Caki2 (cell line): ENCODE data around the gene INSIG1. TPM values are rescaled to one million over a fixed set of nuclear protein-coding genes. Genes with fewer than 3 reads are reported as not detected.

Source experiments
- DNase-seq: peaks from one replicate; pipeline ENCODE4 v3.0.0-alpha.2; 2015; ENCODE audit warnings: low read depth
- in situ Hi-C: cut with HindIII; loops from 2 replicates; pipeline ENCODE4 v1.10.0; 2016; ENCODE audit warnings: low sequenced_read_pairs, low pct_unique_long_range_greater_than_20kb, mixed read lengths
- total RNA-seq: library from RNA; depleted of rRNA; stranded (reverse); fragments of >200 nt; shearing (Covaris generic); gene quantifications from 2 replicates; pipeline ENCODE4 v1.2.3, GENCODE V29; 2014; ENCODE audit warnings: low replicate concordance

The INSIG1 gene
- total RNA-seq, 1 experiment from 2014 or later: 72.9 TPM

- in situ Hi-C loops: no loop called here
- no peak for DNase-seq
Observed at GRCh38 chr7:155338632-155339320, 41.1 kb downstream of the INSIG1 start.

GRCh38 chr7:155339474-155339873 lies 41.8 kb downstream of the INSIG1 start:
- in situ Hi-C loops: no loop called here
- DNase-seq: no peak

GRCh38 chr7:155340071-155340531 lies 42.4 kb downstream of the INSIG1 start:
- no peak for DNase-seq
- in situ Hi-C loops: no loop called here

GRCh38 chr7:155340721-155341120 lies 43.0 kb downstream of the INSIG1 start:
- DNase-seq: no peak
- in situ Hi-C loops: no loop called here

- in situ Hi-C loops: no loop called here
- DNase-seq: no peak
Observed at GRCh38 chr7:155341463-155341983, 43.8 kb downstream of the INSIG1 start.

GRCh38 chr7:155342313-155342712 lies 44.6 kb downstream of the INSIG1 start:
- no peak for DNase-seq
- in situ Hi-C loops: no loop called here

GRCh38 chr7:155343150-155343549 lies 45.5 kb downstream of the INSIG1 start:
- in situ Hi-C loops: no loop called here

GRCh38 chr7:155343661-155344121 lies 46.0 kb downstream of the INSIG1 start:
- in situ Hi-C loops: no loop called here
- no peak for DNase-seq

More at GRCh38 chr7:155343150-155343549, 45.5 kb downstream of the INSIG1 start:
- no peak for DNase-seq

GRCh38 chr7:155344270-155344617 lies 46.6 kb downstream of the INSIG1 start:
- in situ Hi-C loops: no loop called here
- DNase-seq: no peak

GRCh38 chr7:155344618-155345433 lies 47.1 kb downstream of the INSIG1 start:
- in situ Hi-C loops: no loop called here
- DNase-seq: peak; percentile 60

GRCh38 chr7:155345490-155345889 lies 47.8 kb downstream of the INSIG1 start:
- in situ Hi-C loops: no loop called here

GRCh38 chr7:155346285-155346684 lies 48.6 kb downstream of the INSIG1 start:
- no peak for DNase-seq
- in situ Hi-C loops: no loop called here

More at GRCh38 chr7:155345490-155345889, 47.8 kb downstream of the INSIG1 start:
- no peak for DNase-seq

GRCh38 chr7:155348806-155349205 lies 51.1 kb downstream of the INSIG1 start:
- in situ Hi-C loops: no loop called here
- no peak for DNase-seq

- in situ Hi-C loops: no loop called here
- no peak for DNase-seq
Observed at GRCh38 chr7:155349601-155350331, 52.1 kb downstream of the INSIG1 start.

- in situ Hi-C loops: no loop called here
- DNase-seq: no peak
Observed at GRCh38 chr7:155351120-155351870, 53.6 kb downstream of the INSIG1 start.

- in situ Hi-C loops: no loop called here
Observed at GRCh38 chr7:155352076-155352752, 54.5 kb downstream of the INSIG1 start.

GRCh38 chr7:155352753-155353115 lies 55.1 kb downstream of the INSIG1 start:
- in situ Hi-C loops: no loop called here
- no peak for DNase-seq

More at GRCh38 chr7:155352076-155352752, 54.5 kb downstream of the INSIG1 start:
- no peak for DNase-seq
